Cerebellar nuclear complex (tissue), 1 donor: ENCODE results near the gene FAM13A.

Experiments used
- DNase-seq, 2 experiments: peaks; one replicate each; lab custom pipeline; 2025; lab: John Stamatoyannopoulos, UW

The FAM13A gene

GRCh38 chr4:88812420-88812819 is 244.6 kb downstream of the FAM13A start:
- DNase-seq = no peak

GRCh38 chr4:88811904-88812303 is 245.1 kb downstream of the FAM13A start:
- no peak for DNase-seq

GRCh38 chr4:88810325-88810724 is 246.7 kb downstream of the FAM13A start:
- no peak for DNase-seq

GRCh38 chr4:88809576-88810219 is 247.3 kb downstream of the FAM13A start:
- no peak for DNase-seq

- no peak for DNase-seq
Observed at GRCh38 chr4:88809101-88809500, 247.9 kb downstream of the FAM13A start.

- no peak for DNase-seq
Observed at GRCh38 chr4:88807499-88807898, 249.5 kb downstream of the FAM13A start.

- no peak for DNase-seq
Observed at GRCh38 chr4:88804234-88804633, 252.8 kb downstream of the FAM13A start.

- no peak for DNase-seq
Observed at GRCh38 chr4:88803600-88804096, 253.3 kb downstream of the FAM13A start.

GRCh38 chr4:88802585-88803286 is 254.2 kb downstream of the FAM13A start:
- no peak for DNase-seq

- DNase-seq = no peak
Observed at GRCh38 chr4:88802138-88802537, 254.8 kb downstream of the FAM13A start.

GRCh38 chr4:88799900-88800299 is 257.1 kb downstream of the FAM13A start:
- DNase-seq = no peak

- DNase-seq = no peak
Observed at GRCh38 chr4:88797725-88798124, 259.3 kb downstream of the FAM13A start.

- no peak for DNase-seq
Observed at GRCh38 chr4:88796545-88796944, 260.4 kb downstream of the FAM13A start.

- no peak for DNase-seq
Observed at GRCh38 chr4:88794952-88795351, 262.0 kb downstream of the FAM13A start.

- no peak for DNase-seq
Observed at GRCh38 chr4:88794087-88794690, 262.8 kb downstream of the FAM13A start.

- DNase-seq = no peak
Observed at GRCh38 chr4:88793475-88793874, 263.5 kb downstream of the FAM13A start.

GRCh38 chr4:88792821-88793220 is 264.2 kb downstream of the FAM13A start:
- DNase-seq = no peak

GRCh38 chr4:88792268-88792781 is 264.7 kb downstream of the FAM13A start:
- DNase-seq = no peak

GRCh38 chr4:88791274-88791673 is 265.7 kb downstream of the FAM13A start:
- DNase-seq = no peak

GRCh38 chr4:88788895-88789294 is 268.1 kb downstream of the FAM13A start:
- DNase-seq = no peak

- no peak for DNase-seq
Observed at GRCh38 chr4:88788424-88788823, 268.6 kb downstream of the FAM13A start.

- DNase-seq = no peak
Observed at GRCh38 chr4:88786011-88786410, 271.0 kb downstream of the FAM13A start.

- no peak for DNase-seq
Observed at GRCh38 chr4:88780389-88780788, 276.6 kb downstream of the FAM13A start.
